Neural progenitor cell (in vitro differentiated cells): ENCODE results near the gene HES7.

Source experiments
- EZH2 ChIP-seq: fragments of 200-600 bp; sonication (generic); IDR thresholded peaks from 2 replicates; pipeline ENCODE4 v1.6.1; 2017; ENCODE audit warnings: antibody characterized with exemption, mild to moderate bottlenecking, moderate library complexity
- TF ChIP-seq, protein P1 (sequence below): fragments of 200-600 bp; sonication (generic); IDR thresholded peaks from 2 replicates; pipeline ENCODE4 v1.5.1; 2017; ENCODE audit warnings: antibody characterized with exemption, mild to moderate bottlenecking

GRCh38 chr17:8103549-8103948, 20.4 kb downstream of the HES7 start:
- TF ChIP-seq, protein P1, sequence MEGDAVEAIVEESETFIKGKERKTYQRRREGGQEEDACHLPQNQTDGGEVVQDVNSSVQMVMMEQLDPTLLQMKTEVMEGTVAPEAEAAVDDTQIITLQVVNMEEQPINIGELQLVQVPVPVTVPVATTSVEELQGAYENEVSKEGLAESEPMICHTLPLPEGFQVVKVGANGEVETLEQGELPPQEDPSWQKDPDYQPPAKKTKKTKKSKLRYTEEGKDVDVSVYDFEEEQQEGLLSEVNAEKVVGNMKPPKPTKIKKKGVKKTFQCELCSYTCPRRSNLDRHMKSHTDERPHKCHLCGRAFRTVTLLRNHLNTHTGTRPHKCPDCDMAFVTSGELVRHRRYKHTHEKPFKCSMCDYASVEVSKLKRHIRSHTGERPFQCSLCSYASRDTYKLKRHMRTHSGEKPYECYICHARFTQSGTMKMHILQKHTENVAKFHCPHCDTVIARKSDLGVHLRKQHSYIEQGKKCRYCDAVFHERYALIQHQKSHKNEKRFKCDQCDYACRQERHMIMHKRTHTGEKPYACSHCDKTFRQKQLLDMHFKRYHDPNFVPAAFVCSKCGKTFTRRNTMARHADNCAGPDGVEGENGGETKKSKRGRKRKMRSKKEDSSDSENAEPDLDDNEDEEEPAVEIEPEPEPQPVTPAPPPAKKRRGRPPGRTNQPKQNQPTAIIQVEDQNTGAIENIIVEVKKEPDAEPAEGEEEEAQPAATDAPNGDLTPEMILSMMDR = no peak
- TF ChIP-seq EZH2 = no peak
